GM23338 (cell line): ENCODE measurements around the gene TMEM74B.

Source experiments
- CREB1 ChIP-seq: fragments of 250-450 bp; sonication (Bioruptor Pico); IDR thresholded peaks from 2 replicates; pipeline ENCODE4 v1.5.0; 2020; ENCODE audit warnings: low read depth, mild to moderate bottlenecking, moderate library complexity
- CTCF ChIP-seq, 2 experiments: fragments of 200-600 bp in 1 of 2; sonication (generic) in 1 of 2; conservative IDR thresholded peaks; 2 replicates each; pipeline versions ENCODE4 v1.5.1 to v1.6.1; 2016 to 2017; ENCODE audit warnings: antibody characterized with exemption in 2 of 2, low read depth in 2 of 2, mild to moderate bottlenecking in 2 of 2, moderate library complexity in 1 of 2
- EZH2 ChIP-seq: fragments of 200-600 bp; sonication (generic); IDR thresholded peaks from one replicate; pipeline ENCODE4 v1.8.0; 2017; ENCODE audit warnings: antibody characterized with exemption, mild to moderate bottlenecking, low read depth; ENCODE audit not compliant: unreplicated experiment
- EZH2phosphoT487 ChIP-seq: fragments of 200-600 bp; sonication (generic); IDR thresholded peaks from one replicate; pipeline ENCODE4 v1.8.1; 2018; ENCODE audit warnings: antibody characterized with exemption; ENCODE audit not compliant: unreplicated experiment
- JUNB ChIP-seq: IDR thresholded peaks from one replicate; pipeline ENCODE4 v1.6.1; 2016; ENCODE audit warnings: antibody characterized with exemption; ENCODE audit not compliant: unreplicated experiment
- NANOG ChIP-seq: IDR thresholded peaks from 2 replicates; pipeline ENCODE4 v1.6.1; 2016; ENCODE audit warnings: antibody characterized with exemption, borderline replicate concordance
- POLR2AphosphoS5 ChIP-seq: IDR thresholded peaks from 2 replicates; pipeline ENCODE4 v1.6.1; 2016; ENCODE audit warnings: antibody characterized with exemption, low read depth
- REST ChIP-seq: IDR thresholded peaks from one replicate; pipeline ENCODE4 v1.6.1; 2018; ENCODE audit warnings: antibody characterized with exemption; ENCODE audit not compliant: unreplicated experiment
- STAT1 ChIP-seq: IDR thresholded peaks from one replicate; pipeline ENCODE4 v1.6.1; 2016; ENCODE audit warnings: antibody characterized with exemption; ENCODE audit not compliant: unreplicated experiment
- ZNF114 ChIP-seq: fragments of 250-450 bp; sonication (Bioruptor Pico); IDR thresholded peaks from 2 replicates; pipeline ENCODE4 v1.5.0; 2020; ENCODE audit warnings: mild to moderate bottlenecking, moderate library complexity
- ZNF331 ChIP-seq: fragments of 250-450 bp; sonication (Bioruptor Pico); IDR thresholded peaks from 2 replicates; pipeline ENCODE4 v1.5.0; 2020; ENCODE audit warnings: low read depth, mild to moderate bottlenecking, moderate library complexity
- TF ChIP-seq, protein P1 (sequence below): fragments of 250-450 bp; sonication (Bioruptor Pico); IDR thresholded peaks from 2 replicates; pipeline ENCODE4 v1.5.0; 2020; ENCODE audit warnings: mild to moderate bottlenecking, moderate library complexity
- TF ChIP-seq, protein P2 (sequence below): IDR thresholded peaks from 2 replicates; pipeline ENCODE4 v1.6.1; 2016; ENCODE audit warnings: antibody characterized with exemption

- no peak for TF ChIP-seq POLR2AphosphoS5
- no peak for TF ChIP-seq CTCF (conservative IDR thresholded peaks at IDR 0.05; ENCODE audit: low read depth in 2 of 2)
- no peak for TF ChIP-seq ZNF331 (CRISPR knock-in tag)
- no peak for TF ChIP-seq NANOG
- no peak for TF ChIP-seq CREB1 (CRISPR knock-in tag)
- TF ChIP-seq EZH2phosphoT487: no peak
- no peak for TF ChIP-seq EZH2
- TF ChIP-seq STAT1: no peak
- no peak for TF ChIP-seq REST
- TF ChIP-seq ZNF114 (CRISPR knock-in tag): no peak
- TF ChIP-seq, protein P1, sequence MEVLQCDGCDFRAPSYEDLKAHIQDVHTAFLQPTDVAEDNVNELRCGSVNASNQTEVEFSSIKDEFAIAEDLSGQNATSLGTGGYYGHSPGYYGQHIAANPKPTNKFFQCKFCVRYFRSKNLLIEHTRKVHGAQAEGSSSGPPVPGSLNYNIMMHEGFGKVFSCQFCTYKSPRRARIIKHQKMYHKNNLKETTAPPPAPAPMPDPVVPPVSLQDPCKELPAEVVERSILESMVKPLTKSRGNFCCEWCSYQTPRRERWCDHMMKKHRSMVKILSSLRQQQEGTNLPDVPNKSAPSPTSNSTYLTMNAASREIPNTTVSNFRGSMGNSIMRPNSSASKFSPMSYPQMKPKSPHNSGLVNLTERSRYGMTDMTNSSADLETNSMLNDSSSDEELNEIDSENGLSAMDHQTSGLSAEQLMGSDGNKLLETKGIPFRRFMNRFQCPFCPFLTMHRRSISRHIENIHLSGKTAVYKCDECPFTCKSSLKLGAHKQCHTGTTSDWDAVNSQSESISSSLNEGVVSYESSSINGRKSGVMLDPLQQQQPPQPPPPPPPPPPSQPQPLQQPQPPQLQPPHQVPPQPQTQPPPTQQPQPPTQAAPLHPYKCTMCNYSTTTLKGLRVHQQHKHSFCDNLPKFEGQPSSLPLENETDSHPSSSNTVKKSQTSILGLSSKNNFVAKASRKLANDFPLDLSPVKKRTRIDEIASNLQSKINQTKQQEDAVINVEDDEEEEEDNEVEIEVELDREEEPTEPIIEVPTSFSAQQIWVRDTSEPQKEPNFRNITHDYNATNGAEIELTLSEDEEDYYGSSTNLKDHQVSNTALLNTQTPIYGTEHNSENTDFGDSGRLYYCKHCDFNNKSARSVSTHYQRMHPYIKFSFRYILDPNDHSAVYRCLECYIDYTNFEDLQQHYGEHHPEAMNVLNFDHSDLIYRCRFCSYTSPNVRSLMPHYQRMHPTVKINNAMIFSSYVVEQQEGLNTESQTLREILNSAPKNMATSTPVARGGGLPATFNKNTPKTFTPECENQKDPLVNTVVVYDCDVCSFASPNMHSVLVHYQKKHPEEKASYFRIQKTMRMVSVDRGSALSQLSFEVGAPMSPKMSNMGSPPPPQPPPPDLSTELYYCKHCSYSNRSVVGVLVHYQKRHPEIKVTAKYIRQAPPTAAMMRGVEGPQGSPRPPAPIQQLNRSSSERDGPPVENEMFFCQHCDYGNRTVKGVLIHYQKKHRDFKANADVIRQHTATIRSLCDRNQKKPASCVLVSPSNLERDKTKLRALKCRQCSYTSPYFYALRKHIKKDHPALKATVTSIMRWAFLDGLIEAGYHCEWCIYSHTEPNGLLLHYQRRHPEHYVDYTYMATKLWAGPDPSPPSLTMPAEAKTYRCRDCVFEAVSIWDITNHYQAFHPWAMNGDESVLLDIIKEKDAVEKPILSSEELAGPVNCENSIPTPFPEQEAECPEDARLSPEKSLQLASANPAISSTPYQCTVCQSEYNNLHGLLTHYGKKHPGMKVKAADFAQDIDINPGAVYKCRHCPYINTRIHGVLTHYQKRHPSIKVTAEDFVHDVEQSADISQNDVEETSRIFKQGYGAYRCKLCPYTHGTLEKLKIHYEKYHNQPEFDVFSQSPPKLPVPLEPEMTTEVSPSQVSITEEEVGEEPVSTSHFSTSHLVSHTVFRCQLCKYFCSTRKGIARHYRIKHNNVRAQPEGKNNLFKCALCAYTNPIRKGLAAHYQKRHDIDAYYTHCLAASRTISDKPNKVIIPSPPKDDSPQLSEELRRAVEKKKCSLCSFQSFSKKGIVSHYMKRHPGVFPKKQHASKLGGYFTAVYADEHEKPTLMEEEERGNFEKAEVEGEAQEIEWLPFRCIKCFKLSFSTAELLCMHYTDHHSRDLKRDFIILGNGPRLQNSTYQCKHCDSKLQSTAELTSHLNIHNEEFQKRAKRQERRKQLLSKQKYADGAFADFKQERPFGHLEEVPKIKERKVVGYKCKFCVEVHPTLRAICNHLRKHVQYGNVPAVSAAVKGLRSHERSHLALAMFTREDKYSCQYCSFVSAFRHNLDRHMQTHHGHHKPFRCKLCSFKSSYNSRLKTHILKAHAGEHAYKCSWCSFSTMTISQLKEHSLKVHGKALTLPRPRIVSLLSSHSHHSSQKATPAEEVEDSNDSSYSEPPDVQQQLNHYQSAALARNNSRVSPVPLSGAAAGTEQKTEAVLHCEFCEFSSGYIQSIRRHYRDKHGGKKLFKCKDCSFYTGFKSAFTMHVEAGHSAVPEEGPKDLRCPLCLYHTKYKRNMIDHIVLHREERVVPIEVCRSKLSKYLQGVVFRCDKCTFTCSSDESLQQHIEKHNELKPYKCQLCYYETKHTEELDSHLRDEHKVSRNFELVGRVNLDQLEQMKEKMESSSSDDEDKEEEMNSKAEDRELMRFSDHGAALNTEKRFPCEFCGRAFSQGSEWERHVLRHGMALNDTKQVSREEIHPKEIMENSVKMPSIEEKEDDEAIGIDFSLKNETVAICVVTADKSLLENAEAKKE (CRISPR knock-in tag): no peak
- TF ChIP-seq, protein P2, sequence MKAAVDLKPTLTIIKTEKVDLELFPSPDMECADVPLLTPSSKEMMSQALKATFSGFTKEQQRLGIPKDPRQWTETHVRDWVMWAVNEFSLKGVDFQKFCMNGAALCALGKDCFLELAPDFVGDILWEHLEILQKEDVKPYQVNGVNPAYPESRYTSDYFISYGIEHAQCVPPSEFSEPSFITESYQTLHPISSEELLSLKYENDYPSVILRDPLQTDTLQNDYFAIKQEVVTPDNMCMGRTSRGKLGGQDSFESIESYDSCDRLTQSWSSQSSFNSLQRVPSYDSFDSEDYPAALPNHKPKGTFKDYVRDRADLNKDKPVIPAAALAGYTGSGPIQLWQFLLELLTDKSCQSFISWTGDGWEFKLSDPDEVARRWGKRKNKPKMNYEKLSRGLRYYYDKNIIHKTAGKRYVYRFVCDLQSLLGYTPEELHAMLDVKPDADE: no peak
- TF ChIP-seq JUNB: no peak
These were observed 21.8 kb upstream of the TMEM74B start for GRCh38 chr20:1206366-1207148.
